ENCODE measurements around the gene EP400. TPM values are rescaled to one million over a fixed set of nuclear protein-coding genes. Genes with fewer than 3 reads are reported as not detected.

EP400 gene
- total and polyA plus RNA-seq, 2 of the 13 experiments (the other 11 are each of a cell fraction or from before 2014, with no cell fraction given), result 4.9 to 5.0 TPM

DNA sequence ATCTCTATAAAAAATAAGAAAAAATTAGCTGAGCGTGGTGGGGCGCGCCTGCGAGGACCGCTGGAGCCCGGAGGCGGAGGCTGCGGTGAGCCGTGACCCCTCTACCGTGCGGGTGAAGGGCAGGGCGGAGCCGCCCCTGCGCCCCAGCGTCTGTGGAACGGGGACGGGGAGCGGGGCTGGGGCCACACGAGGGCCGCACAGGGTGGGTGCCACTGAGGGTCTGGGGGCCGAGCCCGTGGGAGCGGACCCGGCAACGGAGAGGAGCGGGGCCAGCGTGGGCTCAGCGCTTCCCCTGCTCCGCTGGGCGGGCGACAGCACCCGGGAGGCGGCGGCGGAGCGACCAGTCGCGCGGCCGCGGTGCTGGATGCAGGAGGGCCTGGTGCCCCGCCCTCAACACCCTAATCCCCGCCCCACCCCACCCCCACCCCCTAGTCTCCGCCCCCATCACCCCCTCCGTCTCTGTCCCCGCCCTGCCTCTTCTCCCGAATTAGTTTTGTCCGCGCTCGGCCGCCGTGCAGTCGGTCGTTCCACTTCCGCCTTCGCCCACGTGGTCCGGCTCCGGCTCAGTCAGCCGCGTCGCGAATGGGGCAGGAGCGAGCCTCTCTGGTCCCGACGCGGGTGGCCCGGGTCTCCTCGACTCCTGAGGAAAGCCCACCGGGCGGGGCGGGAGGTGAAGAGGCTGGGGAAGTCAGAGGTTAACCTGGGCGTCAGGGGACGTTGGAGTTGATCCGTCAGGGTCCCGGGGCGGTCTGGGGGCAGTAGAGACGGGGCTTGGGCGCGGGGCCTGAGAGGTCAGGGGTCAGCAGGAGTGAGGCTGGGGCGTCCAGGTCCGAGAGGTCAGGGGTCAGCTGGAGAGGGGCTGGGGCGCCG is 20.8 kb upstream of the EP400 start, which contains the start of gene PUS1 (continued):
- TF ChIP-seq, protein P1, sequence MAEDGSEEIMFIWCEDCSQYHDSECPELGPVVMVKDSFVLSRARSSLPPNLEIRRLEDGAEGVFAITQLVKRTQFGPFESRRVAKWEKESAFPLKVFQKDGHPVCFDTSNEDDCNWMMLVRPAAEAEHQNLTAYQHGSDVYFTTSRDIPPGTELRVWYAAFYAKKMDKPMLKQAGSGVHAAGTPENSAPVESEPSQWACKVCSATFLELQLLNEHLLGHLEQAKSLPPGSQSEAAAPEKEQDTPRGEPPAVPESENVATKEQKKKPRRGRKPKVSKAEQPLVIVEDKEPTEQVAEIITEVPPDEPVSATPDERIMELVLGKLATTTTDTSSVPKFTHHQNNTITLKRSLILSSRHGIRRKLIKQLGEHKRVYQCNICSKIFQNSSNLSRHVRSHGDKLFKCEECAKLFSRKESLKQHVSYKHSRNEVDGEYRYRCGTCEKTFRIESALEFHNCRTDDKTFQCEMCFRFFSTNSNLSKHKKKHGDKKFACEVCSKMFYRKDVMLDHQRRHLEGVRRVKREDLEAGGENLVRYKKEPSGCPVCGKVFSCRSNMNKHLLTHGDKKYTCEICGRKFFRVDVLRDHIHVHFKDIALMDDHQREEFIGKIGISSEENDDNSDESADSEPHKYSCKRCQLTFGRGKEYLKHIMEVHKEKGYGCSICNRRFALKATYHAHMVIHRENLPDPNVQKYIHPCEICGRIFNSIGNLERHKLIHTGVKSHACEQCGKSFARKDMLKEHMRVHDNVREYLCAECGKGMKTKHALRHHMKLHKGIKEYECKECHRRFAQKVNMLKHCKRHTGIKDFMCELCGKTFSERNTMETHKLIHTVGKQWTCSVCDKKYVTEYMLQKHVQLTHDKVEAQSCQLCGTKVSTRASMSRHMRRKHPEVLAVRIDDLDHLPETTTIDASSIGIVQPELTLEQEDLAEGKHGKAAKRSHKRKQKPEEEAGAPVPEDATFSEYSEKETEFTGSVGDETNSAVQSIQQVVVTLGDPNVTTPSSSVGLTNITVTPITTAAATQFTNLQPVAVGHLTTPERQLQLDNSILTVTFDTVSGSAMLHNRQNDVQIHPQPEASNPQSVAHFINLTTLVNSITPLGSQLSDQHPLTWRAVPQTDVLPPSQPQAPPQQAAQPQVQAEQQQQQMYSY (CRISPR knock-in tag; IDR thresholded peaks at IDR 0.05), result no peak
- TF ChIP-seq ZNF790 (CRISPR knock-in tag; IDR thresholded peaks at IDR 0.05; ENCODE audit: borderline replicate concordance) (no peak), ZNF30 (CRISPR knock-in tag; IDR thresholded peaks at IDR 0.05) (no peak), ETV6 (CRISPR knock-in tag; conservative IDR thresholded peaks at IDR 0.05) (no peak; the same call in 1 of the 2 replicates), CHD4 (IDR thresholded peaks at IDR 0.05; ENCODE audit: borderline replicate concordance, low read length) (no peak), ISL2 (CRISPR knock-in tag; IDR thresholded peaks at IDR 0.05) (no peak), MED8 (CRISPR knock-in tag; IDR thresholded peaks at IDR 0.05; ENCODE audit: insufficient replicate concordance) (peak; percentile 92), MAFG (CRISPR knock-in tag; IDR thresholded peaks at IDR 0.05) (no peak), ZNF296 (CRISPR knock-in tag; conservative IDR thresholded peaks at IDR 0.05) (no peak), FOSL1 (CRISPR knock-in tag; IDR thresholded peaks at IDR 0.05; ENCODE audit: borderline replicate concordance) (no peak), SRSF1 (optimal IDR thresholded peaks at IDR 0.05; ENCODE audit: low read depth, low read length) (peak; percentile 4), ZFP36L1 (CRISPR knock-in tag; IDR thresholded peaks at IDR 0.05) (no peak), ZFX (CRISPR knock-in tag; IDR thresholded peaks at IDR 0.05; ENCODE audit: low read depth) (peak; percentile 45), RARA (CRISPR knock-in tag; IDR thresholded peaks at IDR 0.05) (peak; percentile 65), ZNF138 (CRISPR knock-in tag; IDR thresholded peaks at IDR 0.05; ENCODE audit: low read depth) (peak; percentile 53; the same call in 1 of the 2 replicates), NFRKB (IDR thresholded peaks at IDR 0.05) (no peak), PHF20 (CRISPR knock-in tag; IDR thresholded peaks at IDR 0.05) (peak; percentile 83), BORCS8-MEF2B (CRISPR knock-in tag; IDR thresholded peaks at IDR 0.05) (peak; percentile 70; the same call in 1 of the 2 replicates), ZNF879 (CRISPR knock-in tag; IDR thresholded peaks at IDR 0.05) (peak; percentile 81), ZEB1 (IDR thresholded peaks at IDR 0.05; ENCODE audit: insufficient replicate concordance, low read depth) (no peak), ZNF124 (CRISPR knock-in tag; IDR thresholded peaks at IDR 0.05) (no peak; the same call in 1 of the 2 replicates)
- TF ChIP-seq, protein P2, sequence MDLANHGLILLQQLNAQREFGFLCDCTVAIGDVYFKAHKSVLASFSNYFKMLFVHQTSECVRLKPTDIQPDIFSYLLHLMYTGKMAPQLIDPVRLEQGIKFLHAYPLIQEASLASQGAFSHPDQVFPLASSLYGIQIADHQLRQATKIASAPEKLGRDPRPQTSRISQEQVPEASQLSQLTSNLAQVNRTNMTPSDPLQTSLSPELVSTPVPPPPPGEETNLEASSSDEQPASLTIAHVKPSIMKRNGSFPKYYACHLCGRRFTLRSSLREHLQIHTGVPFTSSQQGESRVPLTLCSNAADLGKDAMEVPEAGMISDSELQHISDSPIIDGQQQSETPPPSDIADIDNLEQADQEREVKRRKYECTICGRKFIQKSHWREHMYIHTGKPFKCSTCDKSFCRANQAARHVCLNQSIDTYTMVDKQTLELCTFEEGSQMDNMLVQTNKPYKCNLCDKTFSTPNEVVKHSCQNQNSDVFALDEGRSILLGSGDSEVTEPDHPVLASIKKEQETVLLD (CRISPR knock-in tag; IDR thresholded peaks at IDR 0.05; ENCODE audit: low read depth), result peak; percentile 33; the same call in 1 of the 2 replicates
- TF ChIP-seq, protein P3, sequence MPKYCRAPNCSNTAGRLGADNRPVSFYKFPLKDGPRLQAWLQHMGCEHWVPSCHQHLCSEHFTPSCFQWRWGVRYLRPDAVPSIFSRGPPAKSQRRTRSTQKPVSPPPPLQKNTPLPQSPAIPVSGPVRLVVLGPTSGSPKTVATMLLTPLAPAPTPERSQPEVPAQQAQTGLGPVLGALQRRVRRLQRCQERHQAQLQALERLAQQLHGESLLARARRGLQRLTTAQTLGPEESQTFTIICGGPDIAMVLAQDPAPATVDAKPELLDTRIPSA (CRISPR knock-in tag; IDR thresholded peaks at IDR 0.05; ENCODE audit: borderline replicate concordance), result no peak; the same call in 1 of the 2 replicates
- TF ChIP-seq, protein P4, sequence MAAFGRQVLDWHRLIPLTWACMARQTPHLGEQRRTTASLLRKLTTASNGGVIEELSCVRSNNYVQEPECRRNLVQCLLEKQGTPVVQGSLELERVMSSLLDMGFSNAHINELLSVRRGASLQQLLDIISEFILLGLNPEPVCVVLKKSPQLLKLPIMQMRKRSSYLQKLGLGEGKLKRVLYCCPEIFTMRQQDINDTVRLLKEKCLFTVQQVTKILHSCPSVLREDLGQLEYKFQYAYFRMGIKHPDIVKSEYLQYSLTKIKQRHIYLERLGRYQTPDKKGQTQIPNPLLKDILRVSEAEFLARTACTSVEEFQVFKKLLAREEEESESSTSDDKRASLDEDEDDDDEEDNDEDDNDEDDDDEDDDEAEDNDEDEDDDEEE (CRISPR knock-in tag; IDR thresholded peaks at IDR 0.05), result no peak
